Measurements from ENCODE around the gene WFDC10A. TPM values are rescaled to one million over a fixed set of nuclear protein-coding genes. Genes with fewer than 3 reads are reported as not detected.
"Not testable (repeated sequence)": the region's sequence is repeated elsewhere in the genome, so short reads cannot be mapped to it uniquely, and the experiment has no call there.

The WFDC10A gene
- total RNA-seq: not detected
- long read RNA-seq: 0 reads

GRCh38 chr20:45629496-45630100 lies at the start of gene WFDC10A:
Gene WFDC10A, plus strand, starts transcription at chr20:45629739. Its CDS starts 75 bp downstream, at chr20:45629814.
- no peak for DNase-seq (ENCODE audit: low spot score)

GRCh38 chr20:45581702-45582101 lies 47.8 kb upstream of the WFDC10A start:
- DNase-seq (ENCODE audit: low spot score): no peak

- DNase-seq (ENCODE audit: low spot score): no peak
Observed at GRCh38 chr20:45583502-45583901, 46.0 kb upstream of the WFDC10A start.

- not testable (repeated sequence) for DNase-seq (ENCODE audit: low spot score)
Observed at GRCh38 chr20:45584294-45584693, 45.2 kb upstream of the WFDC10A start.

GRCh38 chr20:45585986-45586385 lies 43.6 kb upstream of the WFDC10A start:
- not testable (repeated sequence) for DNase-seq (ENCODE audit: low spot score)

- DNase-seq (ENCODE audit: low spot score): no peak
Observed at GRCh38 chr20:45588800-45589199, 40.7 kb upstream of the WFDC10A start.

GRCh38 chr20:45589725-45590124 lies 39.8 kb upstream of the WFDC10A start:
- no peak for DNase-seq (ENCODE audit: low spot score)

GRCh38 chr20:45592574-45593189 lies 36.9 kb upstream of the WFDC10A start:
- DNase-seq (ENCODE audit: low spot score): no peak

- no peak for DNase-seq (ENCODE audit: low spot score)
Observed at GRCh38 chr20:45593498-45593897, 36.0 kb upstream of the WFDC10A start.

GRCh38 chr20:45595235-45595634 lies 34.3 kb upstream of the WFDC10A start:
- no peak for DNase-seq (ENCODE audit: low spot score)

GRCh38 chr20:45607810-45608209 lies 21.7 kb upstream of the WFDC10A start:
- DNase-seq (ENCODE audit: low spot score): no peak

GRCh38 chr20:45611054-45611453 lies 18.5 kb upstream of the WFDC10A start:
- DNase-seq (ENCODE audit: low spot score): no peak

GRCh38 chr20:45612314-45612713 lies 17.2 kb upstream of the WFDC10A start:
- no peak for DNase-seq (ENCODE audit: low spot score)

GRCh38 chr20:45617591-45617990 lies 11.9 kb upstream of the WFDC10A start:
- DNase-seq (ENCODE audit: low spot score): no peak

- no peak for DNase-seq (ENCODE audit: low spot score)
Observed at GRCh38 chr20:45621593-45621992, 7.9 kb upstream of the WFDC10A start.

- DNase-seq (ENCODE audit: low spot score): no peak
Observed at GRCh38 chr20:45626540-45626939, 3.0 kb upstream of the WFDC10A start.

- DNase-seq (ENCODE audit: low spot score): no peak
Observed at GRCh38 chr20:45630371-45630770, 832 bp downstream of the WFDC10A start.

- no peak for DNase-seq (ENCODE audit: low spot score)
Observed at GRCh38 chr20:45631184-45631583, 1.6 kb downstream of the WFDC10A start, which contains the start of gene WFDC9. Gene WFDC9, minus strand, starts transcription at chr20:45631284. Its CDS starts 21,103 bp downstream, at chr20:45610181.

- DNase-seq (ENCODE audit: low spot score): no peak
Observed at GRCh38 chr20:45636513-45636912, 7.0 kb downstream of the WFDC10A start.

- DNase-seq (ENCODE audit: low spot score): no peak
Observed at GRCh38 chr20:45639687-45640086, 10.1 kb downstream of the WFDC10A start.

GRCh38 chr20:45641076-45641475 lies 11.5 kb downstream of the WFDC10A start:
- not testable (repeated sequence) for DNase-seq (ENCODE audit: low spot score)

GRCh38 chr20:45645869-45646268 lies 16.3 kb downstream of the WFDC10A start:
- not testable (repeated sequence) for DNase-seq (ENCODE audit: low spot score)

GRCh38 chr20:45646875-45647274 lies 17.3 kb downstream of the WFDC10A start:
- DNase-seq (ENCODE audit: low spot score): no peak
